Stimulated activated CD8-positive, alpha-beta memory T cell treated with anti-CD3 and anti-CD28 coated beads, Interleukin-2, amount 100 ng/mL, for 1 hour (primary cell): Measurements from ENCODE around the gene TGFB1.
"Not testable (repeated sequence)": the region's sequence is repeated elsewhere in the genome, so short reads cannot be mapped to it uniquely, and the experiment has no call there.

Experiments
- DNase-seq, 2 donors: peaks; one replicate each; pipeline ENCODE4 v3.0.0-alpha.2; 2020; ENCODE audit warnings: low read depth in 2 of 2

Gene TGFB1

DNA sequence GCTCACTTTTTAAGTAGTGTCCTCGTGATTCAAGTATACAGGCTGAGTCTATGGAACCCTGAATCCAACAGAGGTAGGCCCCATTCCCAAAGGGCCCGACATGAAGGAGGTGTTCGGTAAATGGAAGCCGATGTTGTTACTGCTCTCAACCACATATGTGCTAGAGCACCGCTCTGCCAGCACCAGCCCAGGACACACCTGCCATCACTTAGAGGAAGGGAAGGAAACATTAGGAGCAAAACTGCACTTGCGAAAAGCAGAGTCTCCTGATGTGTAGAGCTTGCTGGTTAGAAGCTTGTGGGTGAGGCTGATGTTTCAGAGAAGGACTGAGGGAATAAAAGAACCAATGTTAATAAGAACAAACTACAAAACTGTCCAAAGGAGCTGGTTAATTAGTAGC lies 53.2 kb downstream of the TGFB1 start:
- no peak for DNase-seq

DNA sequence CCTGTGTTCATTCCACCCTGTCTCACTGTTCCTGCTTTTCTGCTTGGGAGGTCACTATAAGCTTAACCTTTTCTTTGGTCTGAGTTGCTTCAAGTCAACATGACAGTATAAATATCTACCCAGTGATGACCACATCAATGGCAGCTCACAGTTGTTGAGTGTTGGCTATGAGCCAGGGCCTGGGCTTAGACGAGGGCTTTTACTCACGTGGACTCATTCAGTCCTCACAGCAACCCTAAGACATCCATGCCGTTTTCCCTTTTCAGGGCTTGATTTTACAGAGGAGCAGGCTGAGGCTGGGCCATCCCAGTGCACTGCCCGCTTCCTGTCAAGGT lies 54.0 kb downstream of the TGFB1 start:
- DNase-seq: peak in 1 of 2 donors; percentile 27

DNA sequence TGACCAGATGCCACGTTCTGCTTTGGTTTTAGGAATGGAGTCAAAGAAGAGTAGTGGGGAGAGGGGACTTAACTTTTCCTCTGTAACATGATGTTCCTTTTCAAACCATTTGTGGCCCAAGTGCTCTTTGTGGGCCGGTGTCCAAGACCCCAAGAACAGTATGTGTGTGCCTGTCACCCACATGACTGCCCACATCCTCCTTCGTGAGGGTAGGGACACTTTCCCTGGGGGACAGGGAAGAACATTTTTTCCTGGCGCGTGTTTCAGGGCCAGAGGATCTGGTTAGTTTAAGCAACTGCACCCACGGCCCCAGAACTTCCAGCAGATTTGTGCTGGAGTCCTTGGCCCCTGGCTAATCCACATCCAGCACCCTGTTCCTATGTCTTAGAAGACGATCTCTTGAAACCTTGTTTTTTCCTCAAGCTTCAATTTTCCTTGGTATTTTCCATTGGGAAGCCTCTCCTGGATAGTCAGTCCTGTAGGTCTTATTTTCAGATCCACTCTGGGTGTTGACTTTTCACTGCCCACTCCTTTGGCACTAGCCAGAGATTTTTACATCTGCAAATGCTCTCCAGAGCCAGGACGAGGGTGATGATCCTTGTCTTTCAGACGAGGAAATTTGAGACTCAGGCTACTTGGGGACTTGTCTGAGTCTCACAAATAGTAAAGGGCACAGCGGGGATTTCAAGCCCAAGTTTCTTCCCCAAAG lies 54.5 kb downstream of the TGFB1 start:
- no peak for DNase-seq

DNA sequence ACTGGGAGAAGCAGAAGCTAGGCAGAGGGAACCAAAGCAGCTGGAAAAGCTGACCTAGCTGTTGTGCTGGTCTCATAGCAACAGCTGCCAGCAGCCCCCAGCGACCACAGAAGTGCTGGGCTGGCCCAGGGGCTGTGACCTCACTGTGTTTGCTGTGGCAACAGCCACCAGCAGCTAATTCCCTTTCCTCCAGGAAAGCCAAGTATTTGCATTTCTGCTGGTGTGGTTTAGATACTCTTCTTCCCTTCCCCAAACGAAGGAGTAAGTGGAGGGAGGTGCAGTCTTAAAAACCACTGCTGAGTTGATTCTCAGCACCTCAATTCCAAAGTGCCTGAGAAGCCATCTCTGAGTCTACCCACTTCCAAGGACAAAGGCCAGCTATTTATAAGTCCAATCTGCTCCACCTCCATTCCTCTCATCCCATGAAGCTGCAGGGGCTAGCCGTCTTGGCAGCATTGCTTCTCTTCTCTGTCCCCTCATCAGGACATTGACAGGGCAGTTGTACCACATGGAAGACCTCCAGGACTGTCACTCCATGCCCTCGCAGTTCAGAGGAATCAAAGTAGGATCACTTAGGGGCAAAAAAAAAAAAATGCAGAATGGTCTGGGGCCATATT lies 55.3 kb downstream of the TGFB1 start:
- peak; percentile 28 to 36 for DNase-seq

DNA sequence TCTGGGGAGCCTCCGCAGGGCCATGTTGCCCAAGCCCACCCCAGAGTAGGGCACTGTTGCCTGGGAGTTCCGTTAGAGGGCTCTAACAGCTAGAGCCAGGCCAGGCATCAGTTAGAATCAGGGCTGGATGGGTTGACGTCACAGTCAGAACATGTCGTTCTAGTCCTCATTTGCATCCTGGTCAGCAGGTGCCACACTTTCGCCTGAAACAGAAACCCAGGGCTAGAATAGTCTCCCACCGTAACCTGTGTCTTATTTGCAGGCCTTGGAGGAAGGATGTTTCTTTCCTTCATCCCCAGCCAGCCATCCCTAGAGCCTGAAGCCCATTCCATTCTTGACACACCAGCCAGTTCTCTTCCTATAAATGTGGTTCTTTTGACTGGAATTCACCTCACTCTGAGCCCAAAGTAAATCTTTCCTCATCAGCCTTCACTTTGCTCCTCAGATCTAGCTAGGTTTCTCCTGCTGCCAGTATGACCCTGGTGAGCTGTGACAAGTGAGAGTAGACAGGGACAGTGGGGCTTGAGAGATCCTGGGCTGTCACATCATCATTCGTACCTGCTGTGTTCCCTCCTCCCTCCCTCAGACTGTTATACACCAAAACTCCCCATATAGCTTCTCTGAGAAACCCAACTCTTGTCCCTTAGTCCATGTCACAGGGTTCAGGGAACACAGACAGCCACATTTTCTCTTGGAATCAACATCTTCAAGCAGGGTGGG lies 55.9 kb downstream of the TGFB1 start:
- DNase-seq: no peak

DNA sequence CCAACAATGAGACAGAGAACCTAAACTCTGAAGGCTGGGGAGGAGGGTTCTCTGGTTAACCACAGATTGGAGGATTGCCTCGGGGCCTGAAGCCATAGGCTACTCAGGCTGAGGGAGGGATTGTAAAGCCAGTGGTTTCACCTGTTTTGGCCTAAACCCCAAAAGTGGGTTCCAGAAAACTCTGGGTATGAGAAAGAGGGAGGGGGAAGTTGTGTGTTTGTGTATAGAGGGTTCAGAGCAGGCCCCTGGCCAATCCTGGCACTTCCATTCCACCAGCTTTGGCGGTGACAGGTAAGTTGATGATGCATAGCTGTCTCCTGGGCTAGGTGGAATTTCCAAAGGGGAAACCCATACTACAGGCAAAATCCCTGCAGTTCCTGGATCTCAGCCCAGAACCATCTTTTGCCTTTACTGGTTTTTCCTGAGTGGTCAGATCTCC lies 57.3 kb downstream of the TGFB1 start:
- no peak for DNase-seq

DNA sequence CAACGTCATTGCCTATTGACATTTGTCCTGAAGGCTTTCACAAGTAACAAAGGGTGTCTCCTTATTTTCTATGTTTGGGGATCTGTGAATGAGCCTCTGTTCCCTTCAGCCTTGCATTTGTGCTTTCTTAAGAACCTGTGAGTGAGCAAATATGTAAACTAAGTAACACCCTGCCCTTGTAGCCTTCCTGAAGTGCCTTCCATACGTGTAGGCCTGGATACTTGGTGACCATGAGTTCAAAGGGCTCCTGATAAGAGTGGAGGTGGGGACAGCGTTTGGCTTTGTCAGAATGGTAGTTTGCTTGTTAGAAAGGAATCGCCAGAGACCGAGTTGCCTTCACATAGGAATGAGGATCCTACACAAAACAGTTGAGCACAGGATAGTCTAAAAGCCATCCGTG lies 58.2 kb downstream of the TGFB1 start:
- DNase-seq: no peak

DNA sequence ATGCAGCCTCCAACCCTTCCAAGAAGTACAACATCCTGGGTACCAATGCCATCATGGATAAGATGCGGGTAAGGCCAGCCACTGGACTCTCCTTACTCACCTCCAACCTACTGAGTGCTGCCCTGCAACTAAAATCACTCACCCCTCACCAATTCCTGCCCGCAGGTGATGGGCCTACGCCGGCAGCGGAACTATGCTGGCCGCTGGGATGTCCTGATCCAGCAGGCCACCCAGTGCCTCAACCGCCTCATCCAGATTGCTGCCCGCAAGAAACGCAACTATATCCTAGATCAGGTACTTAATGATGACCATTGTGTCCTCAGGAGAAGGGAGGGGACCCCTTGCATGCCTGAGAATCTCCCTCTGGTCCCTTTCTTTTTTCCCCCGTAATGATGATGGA lies 59.3 kb downstream of the TGFB1 start:
- DNase-seq: no peak

DNA sequence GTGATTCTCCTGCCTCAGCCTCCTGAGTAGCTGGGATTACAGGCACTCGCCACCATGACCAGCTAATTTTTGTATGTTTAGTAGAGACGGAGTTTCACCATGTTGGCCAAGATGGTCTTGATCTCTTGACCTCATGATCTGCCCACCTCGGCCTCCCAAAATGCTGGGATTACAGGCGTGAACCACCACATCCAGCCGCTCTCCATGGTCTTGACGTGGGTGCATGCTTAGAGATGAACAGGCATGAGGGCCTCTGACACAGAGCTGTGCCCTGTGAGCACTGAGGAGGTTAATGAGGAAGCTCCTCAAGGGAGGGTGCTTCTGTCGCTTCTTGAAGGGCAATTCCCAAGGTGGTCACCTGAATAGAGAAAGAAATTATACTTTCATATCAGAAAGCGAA lies 63.9 kb downstream of the TGFB1 start:
- not testable (repeated sequence) for DNase-seq

DNA sequence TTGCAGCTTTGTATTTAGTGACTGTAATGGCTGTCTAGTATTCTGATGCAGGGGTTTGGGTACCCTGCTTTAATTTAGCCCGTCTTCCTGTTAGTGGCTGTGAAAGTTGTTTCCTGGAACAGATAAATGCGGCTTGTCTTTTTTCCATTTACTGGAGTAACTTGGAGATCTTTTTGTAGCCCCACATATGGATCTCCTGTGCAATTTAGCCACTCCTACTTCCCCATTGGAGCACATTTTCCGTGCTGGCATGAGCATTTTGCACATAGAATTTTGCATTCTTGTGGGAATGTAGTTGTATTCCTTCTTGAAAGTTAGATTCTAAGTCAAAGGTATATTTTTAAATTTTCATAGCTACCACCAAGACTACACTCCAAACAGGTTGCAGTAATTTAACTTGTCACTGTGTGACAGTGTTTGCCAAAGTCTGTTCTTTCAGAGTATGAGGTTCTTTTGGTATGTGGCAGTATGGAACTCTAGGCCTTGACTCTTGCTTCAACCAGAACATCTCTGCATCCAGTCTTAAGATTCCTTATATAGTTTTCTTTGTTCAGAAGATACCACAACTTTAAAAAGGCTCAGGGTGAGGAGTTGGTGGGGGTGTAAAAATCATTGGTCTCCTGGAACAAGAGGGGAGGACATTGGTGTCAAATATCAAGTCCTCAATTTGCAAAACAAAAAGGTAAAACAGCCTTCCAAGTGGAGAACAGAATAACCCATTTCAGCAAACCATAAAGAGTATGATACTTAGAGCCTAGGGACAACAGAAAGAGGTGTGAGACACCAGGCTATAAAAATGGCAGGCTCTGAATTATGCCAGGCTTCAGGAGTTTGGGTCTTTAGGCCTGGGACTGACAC lies 64.8 kb downstream of the TGFB1 start:
- DNase-seq: no peak
